IPS-18c (cell line): Measurements from ENCODE around the gene RPL39.
"Not testable (repeated sequence)": the region's sequence is repeated elsewhere in the genome, so short reads cannot be mapped to it uniquely, and the experiment has no call there.

ENCODE experiments used
- H3K4me3 ChIP-seq: 2 replicates; pipeline ENCODE4 v1.7.0; 2013; ENCODE audit warnings: low read depth, mild to moderate bottlenecking, low read length, moderate library complexity; ENCODE audit not compliant: insufficient read depth
- H3K9me3 ChIP-seq: one replicate; pipeline ENCODE4 v1.6.1; 2013; ENCODE audit warnings: mild to moderate bottlenecking, low read length, moderate library complexity; ENCODE audit not compliant: control insufficient read depth, insufficient read depth

RPL39 gene

DNA sequence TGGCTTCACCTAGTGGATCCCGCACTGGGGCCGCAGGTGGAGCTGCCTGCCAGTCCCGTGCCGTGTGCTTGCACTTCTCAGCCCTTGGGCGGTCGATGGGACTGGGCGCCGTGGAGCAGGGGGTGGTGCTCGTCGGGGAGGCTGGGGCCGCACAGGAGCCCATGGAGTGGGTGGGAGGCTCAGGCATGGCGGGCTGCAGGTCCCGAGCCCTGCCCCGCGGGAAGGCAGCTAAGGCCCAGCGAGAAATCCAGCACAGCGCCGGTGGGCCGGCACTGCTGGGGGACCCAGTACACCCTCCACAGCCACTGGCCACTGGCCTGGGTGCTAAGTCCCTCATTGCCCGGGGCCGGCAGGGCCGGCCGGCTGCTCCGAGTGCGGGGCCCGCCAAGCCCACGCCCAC is 40.7 kb downstream of the RPL39 start:
- H3K4me3 ChIP-seq, H3K9me3 ChIP-seq: not testable (repeated sequence)

GRCh38 chrX:119750131-119750530 is 41.3 kb downstream of the RPL39 start:
- not testable (repeated sequence) for H3K4me3 ChIP-seq, H3K9me3 ChIP-seq

GRCh38 chrX:119745283-119745848 is 46.1 kb downstream of the RPL39 start:
- no peaks in the 10 kb centered on the region for H3K9me3 ChIP-seq
- H3K4me3 ChIP-seq = no peak overlapping the region

DNA sequence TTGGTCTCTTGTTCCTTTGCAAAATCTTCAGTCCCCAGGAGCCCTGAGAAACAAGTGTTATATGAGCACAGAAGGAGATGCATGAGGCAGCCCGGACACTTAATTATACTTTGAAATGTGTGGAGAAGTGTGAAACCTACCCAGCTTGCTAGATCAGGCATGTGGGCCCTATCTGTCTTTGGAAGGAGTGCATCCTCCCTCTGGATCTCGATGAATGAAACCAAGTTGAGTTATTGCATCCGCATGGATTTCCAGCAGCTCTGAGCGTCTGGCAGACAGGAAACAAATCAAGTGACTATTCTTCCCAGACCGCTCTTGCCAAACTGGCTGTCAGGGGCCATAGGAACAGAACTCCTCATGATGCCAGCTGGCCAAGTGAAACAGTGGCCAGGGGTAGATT is 52.7 kb downstream of the RPL39 start:
- no peak overlapping the region for H3K4me3 ChIP-seq
- H3K9me3 ChIP-seq = peaks cover 7% of the 10 kb centered on the region
